Endodermal cell (in vitro differentiated cells): Measurements from ENCODE around the gene CNGB1. TPM values are rescaled to one million over a fixed set of nuclear protein-coding genes. Genes with fewer than 3 reads are reported as not detected.

Experiments used
- DNase-seq: peaks from one replicate; pipeline ENCODE4 v3.0.0-alpha.2; 2017
- H3K27ac ChIP-seq: 2 replicates; pipeline ENCODE4 v1.5.1; 2013; ENCODE audit warnings: mild to moderate bottlenecking, low read depth, low read length, moderate library complexity
- H3K27me3 ChIP-seq: 2 replicates; pipeline ENCODE4 v1.6.1; 2013; ENCODE audit warnings: mild to moderate bottlenecking, low read length, moderate library complexity; ENCODE audit not compliant: insufficient read depth, control insufficient read depth, poor library complexity, severe bottlenecking
- H3K36me3 ChIP-seq: 2 replicates; pipeline ENCODE4 v1.7.0; 2013; ENCODE audit warnings: mild to moderate bottlenecking, low read length, moderate library complexity; ENCODE audit not compliant: control insufficient read depth, insufficient read depth
- H3K4me1 ChIP-seq: one replicate; pipeline ENCODE4 v1.7.0; 2013; ENCODE audit warnings: low read length; ENCODE audit not compliant: control insufficient read depth, insufficient read depth
- H3K4me3 ChIP-seq: 2 replicates; pipeline ENCODE4 v1.5.1; 2013; ENCODE audit warnings: mild to moderate bottlenecking, low read length, moderate library complexity
- H3K9ac ChIP-seq: 2 replicates; pipeline ENCODE4 v1.6.1; 2013; ENCODE audit warnings: mild to moderate bottlenecking, low read length, moderate library complexity; ENCODE audit not compliant: poor library complexity, severe bottlenecking; ENCODE audit errors: extremely low read depth
- H3K9me3 ChIP-seq: 2 replicates; pipeline ENCODE4 v1.6.1; 2013; ENCODE audit warnings: mild to moderate bottlenecking, low read length, moderate library complexity; ENCODE audit not compliant: control insufficient read depth
- H3K27ac Mint-ChIP-seq: 2 replicates; pipeline ENCODE4 v1.8.0; 2020; ENCODE audit warnings: mixed read lengths
- H3K27me3 Mint-ChIP-seq: 2 replicates; pipeline ENCODE4 v1.8.0; 2021; ENCODE audit warnings: mild to moderate bottlenecking, mixed read lengths; ENCODE audit not compliant: insufficient read depth
- H3K36me3 Mint-ChIP-seq: 2 replicates; pipeline ENCODE4 v1.8.0; 2020; ENCODE audit warnings: low read depth, mixed read lengths
- H3K4me1 Mint-ChIP-seq: 2 replicates; pipeline ENCODE4 v1.8.0; 2020; ENCODE audit warnings: mixed read lengths
- H3K4me3 Mint-ChIP-seq: 2 replicates; pipeline ENCODE4 v1.8.0; 2020; ENCODE audit warnings: mild to moderate bottlenecking, moderate library complexity, mixed read lengths
- H3K9me3 Mint-ChIP-seq: 2 replicates; pipeline ENCODE4 v1.8.0; 2020; ENCODE audit warnings: mild to moderate bottlenecking, mixed read lengths
- WGBS, 2 experiments: methylation state at CpG; one replicate each; pipeline versions ENCODE4 v1.1.5 to v1.1.7; 2013; ENCODE audit warnings: missing lambda C conversion rate in 2 of 2, mixed read lengths in 1 of 2; ENCODE audit not compliant: insufficient coverage in 1 of 2, insufficient read length in 1 of 2; 5-methylcytosine and 5-hydroxymethylcytosine counted together
- total RNA-seq, 2 donors: library from RNA; stranded (reverse); fragmentation: NEBNext Ultra II Directional in 1 of 2; extraction: Animal tissue kit (Norgen Biotek cat#: 25700) in 1 of 2; gene quantifications; 2 replicates in 1 of 2; 3 replicates in 1 of 2; pipeline ENCODE4 v1.2.1, GENCODE V29; 2021
- TF ChIP-seq, protein P1 (sequence below): fragments of 200-600 bp; sonication (generic); conservative IDR thresholded peaks from 2 replicates; pipeline ENCODE4 v1.5.0; 2021; ENCODE audit warnings: antibody characterized with exemption, mild to moderate bottlenecking

The CNGB1 gene
- total RNA-seq, 2 donors from 2014 or later: 0.29 to 0.60 TPM

- no peaks in the 10 kb centered on the region for H3K4me1 Mint-ChIP-seq
- no peak overlapping the region for H3K4me3 Mint-ChIP-seq
- no peak overlapping the region for H3K27ac Mint-ChIP-seq
- H3K27ac ChIP-seq: no peak overlapping the region
- H3K27me3 ChIP-seq: no peaks in the 10 kb centered on the region
- H3K27me3 Mint-ChIP-seq: no peaks in the 10 kb centered on the region
- no peaks in the 10 kb centered on the region for H3K4me1 ChIP-seq
- no peaks in the 10 kb centered on the region for H3K36me3 ChIP-seq
- no peak for DNase-seq
- H3K36me3 Mint-ChIP-seq: no peaks in the 10 kb centered on the region
- no peak overlapping the region for H3K9ac ChIP-seq
- no peaks in the 10 kb centered on the region for H3K9me3 Mint-ChIP-seq
- no peaks in the 10 kb centered on the region for H3K9me3 ChIP-seq
- TF ChIP-seq, protein P1, sequence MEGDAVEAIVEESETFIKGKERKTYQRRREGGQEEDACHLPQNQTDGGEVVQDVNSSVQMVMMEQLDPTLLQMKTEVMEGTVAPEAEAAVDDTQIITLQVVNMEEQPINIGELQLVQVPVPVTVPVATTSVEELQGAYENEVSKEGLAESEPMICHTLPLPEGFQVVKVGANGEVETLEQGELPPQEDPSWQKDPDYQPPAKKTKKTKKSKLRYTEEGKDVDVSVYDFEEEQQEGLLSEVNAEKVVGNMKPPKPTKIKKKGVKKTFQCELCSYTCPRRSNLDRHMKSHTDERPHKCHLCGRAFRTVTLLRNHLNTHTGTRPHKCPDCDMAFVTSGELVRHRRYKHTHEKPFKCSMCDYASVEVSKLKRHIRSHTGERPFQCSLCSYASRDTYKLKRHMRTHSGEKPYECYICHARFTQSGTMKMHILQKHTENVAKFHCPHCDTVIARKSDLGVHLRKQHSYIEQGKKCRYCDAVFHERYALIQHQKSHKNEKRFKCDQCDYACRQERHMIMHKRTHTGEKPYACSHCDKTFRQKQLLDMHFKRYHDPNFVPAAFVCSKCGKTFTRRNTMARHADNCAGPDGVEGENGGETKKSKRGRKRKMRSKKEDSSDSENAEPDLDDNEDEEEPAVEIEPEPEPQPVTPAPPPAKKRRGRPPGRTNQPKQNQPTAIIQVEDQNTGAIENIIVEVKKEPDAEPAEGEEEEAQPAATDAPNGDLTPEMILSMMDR: no peak
- WGBS, 2 experiments: 88 to 89% methylated on average over 9 to 11 of the region's 11 CpGs
- H3K4me3 ChIP-seq: no peak overlapping the region
These were observed 29.8 kb downstream of the CNGB1 start for GRCh38 chr16:57941016-57941664.

- H3K4me1 Mint-ChIP-seq: no peaks in the 10 kb centered on the region
- Histone ChIP-seq H3K9ac (no peak overlapping the region), H3K9me3 (no peaks in the 10 kb centered on the region), H3K27ac (no peak overlapping the region), H3K27me3 (no peaks in the 10 kb centered on the region), H3K36me3 (no peaks in the 10 kb centered on the region), H3K4me3 (no peak overlapping the region), H3K4me1 (no peaks in the 10 kb centered on the region)
- WGBS, 2 experiments: 93 to 97% methylated on average over 3 to 5 of the region's 5 CpGs
- no peaks in the 10 kb centered on the region for H3K27me3 Mint-ChIP-seq
- DNase-seq: no peak
- H3K27ac Mint-ChIP-seq: no peak overlapping the region
- TF ChIP-seq, protein P1: no peak
- H3K9me3 Mint-ChIP-seq: no peaks in the 10 kb centered on the region
- H3K36me3 Mint-ChIP-seq: no peaks in the 10 kb centered on the region
- H3K4me3 Mint-ChIP-seq: no peak overlapping the region
These were observed 30.5 kb downstream of the CNGB1 start for GRCh38 chr16:57940382-57940966.

GRCh38 chr16:57939872-57940224 lies 31.1 kb downstream of the CNGB1 start:
- H3K27ac ChIP-seq: no peak overlapping the region
- WGBS, 2 experiments: 94 to 97% methylated on average over 8 to 10 of the region's 10 CpGs
- Mint-ChIP-seq H3K36me3 (no peaks in the 10 kb centered on the region), H3K9me3 (no peaks in the 10 kb centered on the region), H3K4me3 (no peak overlapping the region), H3K27me3 (no peaks in the 10 kb centered on the region), H3K4me1 (no peaks in the 10 kb centered on the region), H3K27ac (no peak overlapping the region)
- H3K36me3 ChIP-seq: no peaks in the 10 kb centered on the region
- H3K4me1 ChIP-seq: no peaks in the 10 kb centered on the region
- TF ChIP-seq, protein P1: peak; percentile 22
- no peaks in the 10 kb centered on the region for H3K27me3 ChIP-seq
- no peak overlapping the region for H3K9ac ChIP-seq
- no peak for DNase-seq
- no peaks in the 10 kb centered on the region for H3K9me3 ChIP-seq
- no peak overlapping the region for H3K4me3 ChIP-seq
